Measurements from ENCODE around the gene HMGXB4.

Gene HMGXB4

GRCh38 chr22:35253946-35254345 lies 3.3 kb upstream of the HMGXB4 start:
- no peak for DNase-seq (ENCODE audit: extremely low read depth in 1 of 2, low read depth in 1 of 2)

GRCh38 chr22:35257002-35257320 lies 332 bp upstream of the HMGXB4 start:
- no peak for DNase-seq (ENCODE audit: extremely low read depth in 1 of 2, low read depth in 1 of 2)

- no peak for DNase-seq (ENCODE audit: extremely low read depth in 1 of 2, low read depth in 1 of 2)
Measured at GRCh38 chr22:35258191-35258988, 1.1 kb downstream of the HMGXB4 start.

GRCh38 chr22:35264986-35265385 lies 7.7 kb downstream of the HMGXB4 start:
- DNase-seq (ENCODE audit: extremely low read depth in 1 of 2, low read depth in 1 of 2): no peak

GRCh38 chr22:35266277-35266676 lies 9.0 kb downstream of the HMGXB4 start:
- DNase-seq (ENCODE audit: extremely low read depth in 1 of 2, low read depth in 1 of 2): no peak

GRCh38 chr22:35269630-35270029 lies 12.3 kb downstream of the HMGXB4 start:
- no peak for DNase-seq (ENCODE audit: extremely low read depth in 1 of 2, low read depth in 1 of 2)

GRCh38 chr22:35274154-35274871 lies 17.0 kb downstream of the HMGXB4 start:
- no peak for DNase-seq (ENCODE audit: extremely low read depth in 1 of 2, low read depth in 1 of 2)

GRCh38 chr22:35275580-35275979 lies 18.3 kb downstream of the HMGXB4 start:
- DNase-seq (ENCODE audit: extremely low read depth in 1 of 2, low read depth in 1 of 2): no peak

GRCh38 chr22:35276019-35276418 lies 18.7 kb downstream of the HMGXB4 start:
- DNase-seq (ENCODE audit: extremely low read depth in 1 of 2, low read depth in 1 of 2): no peak

- no peak for DNase-seq (ENCODE audit: extremely low read depth in 1 of 2, low read depth in 1 of 2)
Measured at GRCh38 chr22:35288116-35288515, 30.8 kb downstream of the HMGXB4 start.

- DNase-seq (ENCODE audit: extremely low read depth in 1 of 2, low read depth in 1 of 2): no peak
Measured at GRCh38 chr22:35292786-35293185, 35.5 kb downstream of the HMGXB4 start.

- DNase-seq (ENCODE audit: extremely low read depth in 1 of 2, low read depth in 1 of 2): no peak
Measured at GRCh38 chr22:35296051-35296450, 38.8 kb downstream of the HMGXB4 start.

- peak in 1 of 2 donors; percentile 14 for DNase-seq (ENCODE audit: extremely low read depth in 1 of 2, low read depth in 1 of 2)
Measured at GRCh38 chr22:35299217-35299672, 42.0 kb downstream of the HMGXB4 start.

GRCh38 chr22:35299673-35300499 lies 42.6 kb downstream of the HMGXB4 start, which contains the start of gene TOM1:
TSS of gene TOM1 (plus strand) at chr22:35299894. CDS start at chr22:35299929, 35 bp downstream.
- DNase-seq (ENCODE audit: extremely low read depth in 1 of 2, low read depth in 1 of 2): peak; percentile 94 to 98

- no peak for DNase-seq (ENCODE audit: extremely low read depth in 1 of 2, low read depth in 1 of 2)
Measured at GRCh38 chr22:35301372-35301874, 44.1 kb downstream of the HMGXB4 start.

GRCh38 chr22:35303029-35303624 lies 45.8 kb downstream of the HMGXB4 start:
- DNase-seq (ENCODE audit: extremely low read depth in 1 of 2, low read depth in 1 of 2): no peak

- DNase-seq (ENCODE audit: extremely low read depth in 1 of 2, low read depth in 1 of 2): no peak
Measured at GRCh38 chr22:35305525-35306070, 48.3 kb downstream of the HMGXB4 start.

GRCh38 chr22:35306350-35306967 lies 49.2 kb downstream of the HMGXB4 start:
- no peak for DNase-seq (ENCODE audit: extremely low read depth in 1 of 2, low read depth in 1 of 2)

GRCh38 chr22:35307372-35307771 lies 50.1 kb downstream of the HMGXB4 start:
- no peak for DNase-seq (ENCODE audit: extremely low read depth in 1 of 2, low read depth in 1 of 2)

GRCh38 chr22:35307892-35308291 lies 50.6 kb downstream of the HMGXB4 start:
- no peak for DNase-seq (ENCODE audit: extremely low read depth in 1 of 2, low read depth in 1 of 2)

Data from activated CD8-positive, alpha-beta memory T cell treated with anti-CD3 and anti-CD28 coated beads for 1 hour (primary cell).